HG02852 (cell line): Measurements from ENCODE around the gene NUTF2.
A peak's percentile ranks its signal among the peaks of the same experiment; 100 is the strongest.

ENCODE experiments used
- ATAC-seq: cut with Tn5 transposase; IDR thresholded peaks from one replicate; pipeline ENCODE4 v1.9.1; 2021; ENCODE audit warnings: mild to moderate bottlenecking, moderate library complexity; ENCODE audit not compliant: unreplicated experiment

NUTF2 gene

GRCh38 chr16:67846320-67847063 is at the start of gene NUTF2:
Gene NUTF2 (plus strand): TSS chr16:67846933. CDS start chr16:67865131, 18,198 bp downstream.
- ATAC-seq, result peak; percentile 53

DNA sequence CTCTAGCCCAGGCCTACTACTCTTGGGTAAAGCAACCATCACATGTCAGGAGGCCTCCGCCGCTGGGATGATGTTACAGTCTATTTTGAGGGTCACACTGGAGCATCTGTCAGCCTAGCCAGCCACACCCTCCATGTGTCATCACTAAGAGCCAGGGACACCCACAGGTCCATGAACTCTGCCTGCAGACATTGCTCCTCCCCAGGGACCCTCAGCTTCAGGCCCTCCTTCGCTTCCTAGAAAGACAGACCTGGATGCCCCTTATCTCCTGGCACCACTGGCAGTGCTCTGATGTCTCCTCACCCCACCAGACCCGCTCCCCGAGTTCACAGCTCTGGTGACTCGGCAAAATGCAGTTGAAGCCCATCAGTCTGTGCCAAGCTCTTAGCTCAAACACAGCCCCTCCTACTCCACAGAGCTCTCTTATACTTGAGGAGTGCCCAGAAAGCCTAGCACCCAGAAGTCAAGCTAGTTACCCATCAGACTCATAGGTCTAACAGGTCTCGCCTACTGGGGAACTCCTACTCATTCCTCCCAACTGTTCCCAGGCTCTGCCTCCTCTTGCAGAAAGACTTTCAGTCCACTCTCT is 46.3 kb upstream of the NUTF2 start:
- ATAC-seq, result no peak

GRCh38 chr16:67801241-67801640 is 45.5 kb upstream of the NUTF2 start:
- no peak for ATAC-seq

DNA sequence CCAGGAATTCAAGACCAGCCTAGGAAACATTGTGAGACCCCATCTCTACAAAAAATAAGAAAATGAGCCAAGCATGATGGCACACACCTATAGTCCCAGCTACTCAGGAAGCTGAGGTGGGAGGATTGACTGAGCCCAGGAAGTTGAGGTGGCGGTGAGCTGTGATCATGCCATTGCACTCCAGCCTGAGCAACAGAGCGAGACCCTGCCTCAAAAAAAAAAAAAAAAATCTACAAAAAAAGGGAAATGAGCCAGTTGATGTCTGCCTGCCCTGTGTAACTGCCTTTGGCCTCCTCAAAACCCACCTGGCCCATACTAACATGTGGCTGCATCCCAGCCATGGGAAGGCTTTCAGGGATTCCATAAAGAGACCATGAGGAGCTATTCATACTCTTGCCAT is 44.9 kb upstream of the NUTF2 start:
- ATAC-seq, result no peak

DNA sequence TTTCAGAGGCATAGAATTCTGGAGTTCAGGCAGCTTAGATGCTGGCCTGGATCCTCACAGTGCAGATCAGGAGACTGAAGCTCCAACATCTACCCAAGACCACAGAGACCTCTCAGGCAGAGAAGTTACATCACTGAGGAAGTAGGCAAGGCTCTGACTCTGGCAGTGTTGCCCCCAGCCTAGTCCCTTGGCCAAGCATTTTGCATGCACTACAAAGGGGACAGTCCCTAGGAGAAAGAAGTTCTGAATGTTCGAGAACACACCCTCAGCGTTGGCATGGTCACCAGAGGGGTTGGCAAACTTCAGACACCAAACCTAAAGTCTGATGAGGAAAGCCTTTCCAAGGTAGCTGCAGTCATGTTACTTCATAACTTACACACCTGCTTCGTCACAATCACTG is 42.8 kb upstream of the NUTF2 start:
- no peak for ATAC-seq

DNA sequence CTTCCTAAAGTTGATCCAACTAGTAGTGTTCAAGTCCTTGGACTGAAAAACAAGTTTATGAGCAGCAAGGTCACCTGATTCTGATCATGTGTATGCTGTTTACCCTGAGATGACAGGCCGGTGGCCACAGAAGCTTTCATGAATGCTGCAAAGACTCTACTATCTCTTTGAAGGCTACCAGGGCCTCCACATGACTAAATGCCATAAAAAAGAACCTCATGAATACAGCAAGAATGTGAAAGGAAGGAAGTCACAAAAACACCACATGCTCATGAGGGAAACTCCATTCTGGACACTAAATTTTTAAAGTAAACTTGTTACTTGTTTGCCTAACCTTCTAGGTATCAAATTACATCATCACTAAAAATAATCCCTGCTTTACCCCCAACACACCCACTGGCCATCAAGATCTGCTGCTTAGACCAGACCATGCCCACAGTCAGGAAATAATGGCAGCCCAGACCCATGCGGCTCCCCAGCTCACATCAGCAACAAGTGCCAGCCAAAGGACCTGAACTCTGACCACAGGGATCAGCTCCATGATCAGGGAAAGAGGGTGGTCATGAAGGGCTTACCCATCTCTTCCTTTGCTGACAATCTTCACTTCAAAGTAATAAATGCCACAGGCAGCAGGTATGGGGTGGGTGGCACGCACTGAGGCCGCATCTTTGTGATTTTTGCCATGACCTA is 41.7 kb upstream of the NUTF2 start:
- ATAC-seq, result no peak

DNA sequence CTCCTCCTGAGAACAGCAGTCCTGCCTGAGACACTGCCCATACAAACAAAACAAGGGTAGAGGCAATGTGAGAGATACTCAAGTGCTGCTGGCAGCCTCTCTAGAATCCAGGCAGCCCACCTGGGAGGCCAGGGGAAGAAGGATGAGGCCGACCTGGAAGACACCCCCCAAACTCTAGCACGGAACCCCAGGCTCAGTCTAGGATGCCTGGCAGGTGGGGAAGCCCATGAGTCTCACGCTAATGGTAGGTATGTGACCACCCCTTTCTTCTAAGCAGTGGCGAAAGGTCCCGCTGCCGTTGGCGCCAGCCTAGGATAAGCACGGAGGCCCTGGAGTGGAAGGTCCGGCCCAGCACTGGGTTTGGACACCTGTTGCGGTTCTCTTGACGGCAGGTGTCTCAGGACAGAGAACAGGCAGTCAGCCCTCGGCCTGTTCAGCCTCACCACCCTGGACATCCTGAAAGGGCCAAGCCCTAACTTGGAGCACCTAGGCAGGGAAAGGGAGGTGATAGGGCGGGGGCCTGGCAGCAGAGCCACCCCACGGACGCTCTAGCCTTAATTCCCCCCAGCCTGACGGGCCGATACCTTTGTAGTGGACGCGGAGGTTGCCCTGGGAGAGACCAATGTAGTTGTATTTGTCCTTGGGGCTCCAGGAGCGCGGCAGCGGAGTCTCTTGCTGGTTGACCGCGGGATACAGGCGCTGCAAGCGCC is 40.9 kb upstream of the NUTF2 start:
- no peak for ATAC-seq

- peak; percentile 94 for ATAC-seq
Observed at GRCh38 chr16:67806428-67807147, 40.1 kb upstream of the NUTF2 start, which contains the start of the genes RANBP10 and TSNAXIP1. Gene RANBP10 (minus strand): TSS chr16:67806560. CDS start chr16:67806536, 24 bp downstream. Gene TSNAXIP1 (plus strand): TSS chr16:67806889. CDS start chr16:67807150, 261 bp downstream.

- ATAC-seq, result no peak
Observed at GRCh38 chr16:67807148-67807682, 39.5 kb upstream of the NUTF2 start.

- ATAC-seq, result no peak
Observed at GRCh38 chr16:67811899-67812298, 34.8 kb upstream of the NUTF2 start.

DNA sequence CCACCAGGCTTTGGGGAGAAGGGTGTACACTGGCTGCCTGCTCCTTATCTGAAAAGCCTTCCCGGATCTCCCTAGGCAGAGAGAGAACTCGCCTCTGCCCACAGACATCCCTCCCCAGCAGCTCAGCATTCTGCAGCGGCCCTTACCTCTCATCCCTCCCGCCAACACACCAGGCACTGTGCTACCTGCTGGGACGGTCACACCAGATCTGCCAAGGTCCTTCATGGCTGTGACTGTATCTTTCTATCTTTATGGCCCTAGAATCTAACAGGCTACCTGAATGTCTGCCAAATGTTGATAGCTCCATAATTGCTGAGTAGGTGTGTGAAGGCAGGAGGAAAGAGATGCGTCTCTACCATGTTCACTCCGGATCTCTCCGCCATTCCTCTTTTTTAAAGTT is 32.2 kb upstream of the NUTF2 start:
- ATAC-seq, result no peak

- no peak for ATAC-seq
Observed at GRCh38 chr16:67820608-67821259, 26.0 kb upstream of the NUTF2 start.

DNA sequence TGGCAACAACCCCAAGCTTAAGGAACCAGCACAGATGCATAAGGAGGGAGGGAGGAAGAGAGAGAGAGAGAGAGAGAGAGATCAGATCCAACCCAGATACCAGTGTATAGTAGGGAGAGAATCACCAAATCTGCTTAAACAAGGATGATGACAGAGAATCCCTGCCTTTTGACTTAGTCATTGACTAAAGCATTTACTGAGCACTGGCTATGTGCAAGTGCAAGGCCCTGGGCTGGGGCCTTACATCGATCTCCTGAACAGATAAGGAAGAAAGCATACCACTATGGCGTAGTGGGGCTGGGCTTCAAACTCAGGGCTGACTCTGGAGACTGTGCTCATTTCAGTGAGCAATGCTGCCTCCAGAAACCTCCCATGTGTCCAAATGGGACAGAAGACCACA is 24.2 kb upstream of the NUTF2 start:
- ATAC-seq, result no peak

- no peak for ATAC-seq
Observed at GRCh38 chr16:67825119-67825518, 21.6 kb upstream of the NUTF2 start.

DNA sequence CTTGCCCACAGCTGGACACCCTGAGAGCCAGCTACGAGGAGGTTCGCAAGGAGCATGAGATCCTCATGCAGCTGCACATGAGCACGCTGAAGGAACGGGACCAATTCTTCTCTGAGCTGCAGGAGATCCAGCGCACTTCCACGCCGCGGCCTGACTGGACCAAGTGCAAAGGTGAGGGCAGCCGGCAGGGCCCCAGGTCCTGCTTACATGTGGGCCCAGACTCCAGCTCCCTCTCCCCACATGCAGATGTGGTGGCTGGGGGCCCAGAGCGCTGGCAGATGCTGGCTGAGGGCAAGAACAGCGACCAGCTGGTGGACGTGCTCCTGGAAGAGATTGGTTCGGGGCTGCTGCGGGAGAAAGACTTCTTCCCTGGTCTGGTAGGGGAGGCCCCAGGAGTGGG is 20.8 kb upstream of the NUTF2 start:
- no peak for ATAC-seq

GRCh38 chr16:67828651-67829050 is 18.1 kb upstream of the NUTF2 start:
- ATAC-seq, result no peak

DNA sequence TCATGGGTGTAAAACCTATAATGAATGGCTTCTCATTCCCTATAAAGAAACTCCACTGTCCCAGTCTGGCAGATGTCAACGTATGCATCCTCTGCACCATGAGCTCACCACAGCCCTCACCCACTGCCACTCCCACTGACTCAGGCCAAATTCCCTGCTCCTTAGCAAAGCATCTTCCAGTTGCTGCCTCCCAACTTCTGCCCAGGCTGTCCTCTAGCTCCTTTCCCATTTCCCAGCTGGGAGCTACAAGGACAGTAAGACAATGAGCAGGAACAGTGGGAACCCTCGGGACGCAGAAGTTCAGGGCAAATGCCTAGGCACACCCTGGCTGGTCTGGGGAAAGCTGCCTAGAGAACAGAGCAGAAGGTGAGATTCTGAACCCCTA is 13.7 kb upstream of the NUTF2 start:
- ATAC-seq, result no peak

GRCh38 chr16:67833415-67834241 is 13.1 kb upstream of the NUTF2 start:
- ATAC-seq, result peak; percentile 97

- no peak for ATAC-seq
Observed at GRCh38 chr16:67834242-67834614, 12.5 kb upstream of the NUTF2 start.
